K562 (cell line): Measurements from ENCODE around the gene PPP1R13L. TPM values are rescaled to one million over a fixed set of nuclear protein-coding genes. Genes with fewer than 3 reads are reported as not detected.
"Not testable (repeated sequence)": the region's sequence is repeated elsewhere in the genome, so short reads cannot be mapped to it uniquely, and the experiment has no call there.

Experiments used
- ATAC-seq: fragments of 200-7000 bp; cut with Tn5 transposase; 3 replicates; pipeline ENCODE4 v1.9.1; 2020; ENCODE audit warnings: moderate library complexity
- BruUV-seq: library from RNA; stranded (reverse); fragments of 400-500 nt; replicated peaks from 2 replicates; lab custom pipeline; 2021; lab: Mats Ljungman, UMichigan
- CTCF ChIA-PET: fragments of 300-600 bp; formaldehyde crosslinking; extraction: SDS; loops from one replicate; lab custom pipeline; 2021; ENCODE audit warnings: low intra/inter-chr PET ratio; lab: Yijun Ruan, JAX
- POLR2A ChIA-PET: fragments of 300-600, 350-650 bp; sonication (Branson Sonifier 250); formaldehyde crosslinking; extraction: SDS; loops from one replicate; lab custom pipeline; 2021; ENCODE audit warnings: antibody characterized with exemption, inconsistent platforms; lab: Yijun Ruan, JAX
- DNase-seq, 4 experiments: peaks; one replicate each; pipeline versions ENCODE4 v3.0.0 to v3.0.0-alpha.2; 2011 to 2018; ENCODE audit warnings: low spot score in 3 of 4, mixed read lengths in 3 of 4; ENCODE audit errors: extremely low read depth in 1 of 4
- FAIRE-seq: peaks from 2 replicates; lab custom pipeline; 2011; peaks lifted over from hg19 to GRCh38; lab: Jason Lieb, UNC
- H2AFZ ChIP-seq: 2 replicates; pipeline ENCODE4 v1.6.0; 2011; ENCODE audit warnings: low read depth, low read length, control low read depth, inconsistent platforms
- H3K27ac ChIP-seq: fragments of 200-600 bp; 3 replicates; pipeline ENCODE4 v1.8.0; 2011; ENCODE audit warnings: low read depth, mild to moderate bottlenecking, control low read depth, inconsistent platforms, low read length, moderate library complexity, mixed read lengths; ENCODE audit errors: extremely low read depth
- H3K27me3 ChIP-seq, 2 experiments: fragments of 300-600 bp in 1 of 2; 2 replicates in 1 of 2; 3 replicates in 1 of 2; pipeline versions ENCODE4 v1.6.0 to v1.8.0; 2011; ENCODE audit warnings: inconsistent platforms in 2 of 2, low read length in 2 of 2, mild to moderate bottlenecking in 1 of 2, mixed read lengths in 1 of 2, moderate library complexity in 1 of 2; ENCODE audit not compliant: control insufficient read depth in 2 of 2, insufficient read depth in 2 of 2
- H3K36me3 ChIP-seq: fragments of 300-600 bp; 3 replicates; pipeline ENCODE4 v1.8.0; 2011; ENCODE audit warnings: mild to moderate bottlenecking, low read length, inconsistent platforms; ENCODE audit not compliant: control insufficient read depth, insufficient read depth
- H3K4me1 ChIP-seq, 2 experiments: fragments of 200-600 bp in 1 of 2; replicated peaks in 1 of 2; 2 replicates in 1 of 2; 3 replicates in 1 of 2; pipeline versions ENCODE4 v1.5.1 to v1.8.0; 2011; ENCODE audit warnings: inconsistent platforms in 2 of 2, low read length in 2 of 2, mild to moderate bottlenecking in 1 of 2, mixed read lengths in 1 of 2, moderate library complexity in 1 of 2; ENCODE audit not compliant: control insufficient read depth in 2 of 2, insufficient read depth in 2 of 2
- H3K4me2 ChIP-seq: 2 replicates; pipeline ENCODE4 v1.6.1; 2011; ENCODE audit warnings: low read length, control low read depth, inconsistent platforms, mixed read lengths; ENCODE audit not compliant: insufficient read depth
- H3K4me3 ChIP-seq: fragments of 200-600 bp; sonication (generic), shearing (Covaris generic); 2 replicates; pipeline ENCODE4 v1.5.1; 2016; ENCODE audit warnings: control low read depth, inconsistent platforms
- H3K79me2 ChIP-seq: fragments of 200-600 bp; 3 replicates; pipeline ENCODE4 v1.8.0; 2011; ENCODE audit warnings: low read length, inconsistent platforms; ENCODE audit not compliant: control insufficient read depth, insufficient read depth
- H3K9ac ChIP-seq, 2 experiments: 2 replicates each; pipeline versions ENCODE4 v1.6.0 to v1.6.1; 2011; ENCODE audit warnings: low read depth in 2 of 2, low read length in 2 of 2, control low read depth in 1 of 2, inconsistent platforms in 1 of 2, mild to moderate bottlenecking in 1 of 2, mixed read lengths in 1 of 2; ENCODE audit not compliant: insufficient read depth in 1 of 2
- H3K9me1 ChIP-seq: one replicate; pipeline ENCODE4 v1.6.0; 2011; ENCODE audit warnings: inconsistent platforms, mild to moderate bottlenecking, low read length, moderate library complexity; ENCODE audit not compliant: control insufficient read depth, insufficient read depth
- H3K9me3 ChIP-seq: replicated peaks from 2 replicates; pipeline ENCODE4 v1.5.1; 2011; ENCODE audit warnings: low read depth, low read length, inconsistent platforms; ENCODE audit not compliant: control insufficient read depth, insufficient read depth
- H4K20me1 ChIP-seq: replicated peaks from 2 replicates; pipeline ENCODE4 v1.6.1; 2011; ENCODE audit warnings: low read length, inconsistent platforms, mixed read lengths; ENCODE audit not compliant: control insufficient read depth, insufficient read depth
- DMBX1 ChIP-seq: fragments of 250-450 bp; sonication (Bioruptor Pico); IDR thresholded peaks from 2 replicates; pipeline ENCODE4 v1.8.0; 2022; ENCODE audit warnings: inconsistent platforms, mild to moderate bottlenecking, moderate library complexity, borderline replicate concordance
- GTF2E2 ChIP-seq: fragments of 200-800 bp; sonication (Bioruptor generic); IDR thresholded peaks from 2 replicates; pipeline ENCODE4 v1.6.1; 2016; ENCODE audit warnings: missing genetic modification characterization, missing compliant biosample characterization
- NR4A1 ChIP-seq, 2 experiments: fragments of 250-450 bp in 1 of 2; fragments of 450-650 bp in 1 of 2; sonication (Bioruptor Pico) in 1 of 2; IDR thresholded peaks; 2 replicates each; pipeline versions ENCODE4 v1.4.0 to v1.6.1; 2016 to 2020; ENCODE audit warnings: mild to moderate bottlenecking in 2 of 2, missing compliant biosample characterization in 1 of 2, missing genetic modification characterization in 1 of 2, moderate library complexity in 1 of 2
- PHF20 ChIP-seq: fragments of 450-650 bp; IDR thresholded peaks from 2 replicates; pipeline ENCODE4 v1.6.1; 2018; ENCODE audit not compliant: partially characterized antibody
- POLR2G ChIP-seq: fragments of 200-400 bp; formaldehyde crosslinking; IDR thresholded peaks from 2 replicates; pipeline ENCODE4 v1.6.1; 2017; ENCODE audit warnings: low read depth, mild to moderate bottlenecking, antibody characterized with exemption, low read length, moderate library complexity
- POU5F1 ChIP-seq: fragments of 150-350 bp; IDR thresholded peaks from 2 replicates; pipeline ENCODE4 v1.6.1; 2014; ENCODE audit warnings: borderline replicate concordance, low read length, low read depth, mild to moderate bottlenecking; ENCODE audit not compliant: partially characterized antibody
- PTRF ChIP-seq: fragments of 450-650 bp; IDR thresholded peaks from 2 replicates; pipeline ENCODE4 v1.6.1; 2016; ENCODE audit warnings: mild to moderate bottlenecking, missing genetic modification characterization, missing compliant biosample characterization
- SMAD4 ChIP-seq: fragments of 250-450 bp; sonication (Bioruptor Pico); conservative IDR thresholded peaks from 2 replicates; pipeline ENCODE4 v1.8.0; 2021; ENCODE audit warnings: inconsistent platforms, mild to moderate bottlenecking, moderate library complexity
- ZNF384 ChIP-seq: IDR thresholded peaks from 2 replicates; pipeline ENCODE4 v1.6.1; 2012; ENCODE audit warnings: low read depth, low read length, improper control_type of control experiment
- WGBS: fragments of 100-300 bp; shearing (Covaris generic); methylation state at CpG from one replicate; pipeline ENCODE4 v1.1.6; 2016; ENCODE audit warnings: low coverage, mixed read lengths; ENCODE audit not compliant: insufficient coverage; ENCODE audit errors: missing lambda C conversion rate; 5-methylcytosine and 5-hydroxymethylcytosine counted together
- in situ Hi-C: fragments of 300-500 bp; cut with MboI; formaldehyde crosslinking; loops from 4 replicates; pipeline ENCODE4 v1.15.0; 2018; ENCODE audit warnings: inconsistent platforms, mixed read lengths
- intact Hi-C: fragments of 100-400 bp; cut with micrococcal nuclease; formaldehyde crosslinking; loops from 2 replicates; pipeline ENCODE4 v1.14.2; 2022
- polyA plus RNA-seq, 8 experiments: library from polyadenylated mRNA; depleted of rRNA in 4 of 8; stranded (reverse) in 5 of 8; unstranded in 3 of 8; fragments of >200 nt; fragmentation: Nextera tagmentation in 2 of 8; fragmentation: Illumina TruSeq in 1 of 8; extraction: Ambion mirVana in 2 of 8; extraction: Trizol in 1 of 8; gene quantifications; 2 replicates each; pipeline versions ENCODE4 v1.2.1 to v1.2.3, GENCODE V29; 2011 to 2014; ENCODE audit warnings: inconsistent platforms in 1 of 8, missing spikeins in 1 of 8
- total RNA-seq, 7 experiments: library from RNA; depleted of rRNA in 6 of 7; stranded (reverse); fragments of >200 nt in 6 of 7; fragmentation: Illumina TruSeq in 2 of 7; extraction: Trizol in 2 of 7; gene quantifications; 2 replicates each; pipeline versions ENCODE4 v1.2.1 to v1.2.3, GENCODE V29; 2011 to 2021; ENCODE audit warnings: low replicate concordance in 1 of 7
- TF ChIP-seq, protein P1 (sequence below): fragments of 450-650 bp; conservative IDR thresholded peaks from 2 replicates; pipeline ENCODE4 v1.6.1; 2016; ENCODE audit warnings: missing genetic modification characterization, low read depth, mild to moderate bottlenecking, control low read depth, missing compliant biosample characterization
- TF ChIP-seq, protein P2 (sequence below), 3 experiments: fragments of 200-800 bp in 1 of 3; sonication (Bioruptor generic) in 1 of 3; sonication (generic) in 1 of 3; formaldehyde crosslinking in 1 of 3; IDR thresholded peaks; 2 replicates each; pipeline versions ENCODE4 v1.6.1 to v1.8.0; 2016 to 2022; ENCODE audit warnings: mild to moderate bottlenecking in 2 of 3, missing compliant biosample characterization in 2 of 3, missing genetic modification characterization in 2 of 3, missing genetic modification reagents in 1 of 3

PPP1R13L gene
- total and polyA plus RNA-seq, 9 of the 15 experiments (the other 6 are each of a cell fraction or from before 2014, with no cell fraction given) = 0.32 to 6.7 (median 2.0) TPM

DNA sequence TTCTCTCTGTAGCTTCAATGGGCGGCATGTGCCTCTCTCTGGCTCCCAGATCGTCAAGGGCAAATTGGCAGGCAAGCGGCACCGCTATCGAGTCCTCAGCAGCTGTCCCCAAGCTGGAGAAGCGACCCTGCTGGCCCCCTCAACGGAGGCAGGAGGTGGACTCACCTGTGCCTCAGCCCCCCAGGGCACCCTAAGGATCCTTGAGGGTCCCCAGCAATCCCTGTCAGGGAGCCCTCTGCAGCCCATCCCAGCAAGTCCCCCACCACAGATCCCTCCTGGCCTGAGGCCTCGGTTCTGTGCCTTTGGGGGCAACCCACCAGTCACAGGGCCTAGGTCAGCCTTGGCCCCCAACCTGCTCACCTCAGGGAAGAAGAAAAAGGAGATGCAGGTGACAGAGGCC lies 3.3 kb upstream of the PPP1R13L start:
- H3K9me3 ChIP-seq = no peaks in the 10 kb centered on the region
- in situ Hi-C loops = no loop called here
- H2AFZ ChIP-seq = no peak overlapping the region
- H3K79me2 ChIP-seq = peaks cover 42% of the 10 kb centered on the region
- CTCF ChIA-PET = no interaction called here
- H3K36me3 ChIP-seq = peaks cover 33% of the 10 kb centered on the region; the same call in 2 of the 3 replicates
- no peak overlapping the region for H3K4me3 ChIP-seq
- no peak overlapping the region for H3K4me2 ChIP-seq
- DNase-seq (no peak), FAIRE-seq (no peak)
- POLR2A ChIA-PET = interaction anchor here (0.8 to 1.7 kb wide), 2 partner anchors 16 to 20 kb away, joined by 3 to 8 read pairs; partner anchors contain the start of gene ERCC1
- no peak overlapping the region for H3K27ac ChIP-seq
- no peaks in the 10 kb centered on the region for H3K9me1 ChIP-seq
- H3K9ac ChIP-seq = peak overlapping the region in 1 of 2 experiments; percentile 86; a peak in 2 of 4 replicates
- H4K20me1 ChIP-seq = no peaks in the 10 kb centered on the region
- 90% methylated on average over 7 of the region's 8 CpGs for WGBS
- peaks cover 16 to 51% of the 10 kb centered on the region in 2 experiments; a peak in 4 of 5 replicates for H3K4me1 ChIP-seq
- TF ChIP-seq PHF20 (no peak), GTF2E2 (tag) (no peak), POU5F1 (no peak), POLR2G (peak; percentile 54), ZNF384 (no peak)
- TF ChIP-seq, all 486 proteins: peak for 1
- no TSS peak for BruUV-seq
- intact Hi-C loops = no loop called here
- no peak for ATAC-seq
- H3K27me3 ChIP-seq = no peaks in the 10 kb centered on the region

DNA sequence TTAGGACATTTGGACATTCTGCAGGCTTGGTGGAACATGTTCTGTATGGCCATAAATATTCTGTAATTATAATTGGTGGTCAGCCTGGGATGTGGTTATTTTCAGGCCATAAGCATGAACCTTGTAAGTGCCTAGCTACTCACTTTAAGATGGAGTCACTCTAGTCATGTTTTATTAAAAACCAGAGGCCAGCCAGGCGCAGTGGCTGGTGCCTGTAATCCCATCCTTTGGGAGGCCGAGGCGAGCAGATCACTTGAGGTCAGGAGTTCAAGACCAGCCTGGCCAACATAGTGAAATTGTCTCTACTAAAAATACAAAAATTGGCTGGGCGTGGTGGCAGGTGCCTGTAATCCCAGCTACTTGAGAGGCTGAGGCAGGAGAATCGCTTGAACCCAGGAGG lies 2.7 kb upstream of the PPP1R13L start:
- Histone ChIP-seq H3K27ac (peak overlapping the region; percentile 98; the same call in 1 of the 3 replicates), H3K79me2 (peaks cover 47% of the 10 kb centered on the region), H3K4me1 (peaks cover 21 to 55% of the 10 kb centered on the region in 2 experiments; a peak in 4 of 5 replicates), H3K4me2 (peak overlapping the region; percentile 91), H3K9ac (peak overlapping the region; percentile 86 to 97; a peak in 3 of 4 replicates), H3K4me3 (peak overlapping the region; percentile 78), H3K36me3 (peaks cover 28% of the 10 kb centered on the region; the same call in 2 of the 3 replicates)
- intact Hi-C loops; in situ Hi-C loops; DNase-seq; CTCF ChIA-PET; ATAC-seq; FAIRE-seq; H2AFZ ChIP-seq; H3K27me3 ChIP-seq; BruUV-seq; H3K9me3 ChIP-seq; H4K20me1 ChIP-seq; H3K9me1 ChIP-seq; TF ChIP-seq NR4A1 (CRISPR knock-in tag; IDR thresholded peaks at IDR 0.05): not testable (repeated sequence)
- POLR2A ChIA-PET = interaction anchor here (0.6 to 1.7 kb wide), 4 partner anchors 12 to 68 kb away, joined by 3 to 8 read pairs (median 4); partner anchors contain the start of gene ERCC1
- 40% methylated on average over 5 of the region's 5 CpGs for WGBS
- TF ChIP-seq DMBX1 (peak; percentile 83), SMAD4 (CRISPR knock-in tag) (0 out of 2 replicates have a peak, but pooled peaks have one; percentile 34), NR4A1 (tag; IDR thresholded peaks at IDR 0.05) (peak; percentile 55; the same call in 1 of the 2 replicates), PTRF (tag) (peak; percentile 60; the same call in 1 of the 2 replicates)
- TF ChIP-seq, protein P1, sequence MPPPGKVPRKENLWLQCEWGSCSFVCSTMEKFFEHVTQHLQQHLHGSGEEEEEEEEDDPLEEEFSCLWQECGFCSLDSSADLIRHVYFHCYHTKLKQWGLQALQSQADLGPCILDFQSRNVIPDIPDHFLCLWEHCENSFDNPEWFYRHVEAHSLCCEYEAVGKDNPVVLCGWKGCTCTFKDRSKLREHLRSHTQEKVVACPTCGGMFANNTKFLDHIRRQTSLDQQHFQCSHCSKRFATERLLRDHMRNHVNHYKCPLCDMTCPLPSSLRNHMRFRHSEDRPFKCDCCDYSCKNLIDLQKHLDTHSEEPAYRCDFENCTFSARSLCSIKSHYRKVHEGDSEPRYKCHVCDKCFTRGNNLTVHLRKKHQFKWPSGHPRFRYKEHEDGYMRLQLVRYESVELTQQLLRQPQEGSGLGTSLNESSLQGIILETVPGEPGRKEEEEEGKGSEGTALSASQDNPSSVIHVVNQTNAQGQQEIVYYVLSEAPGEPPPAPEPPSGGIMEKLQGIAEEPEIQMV (tag) = 0 out of 2 replicates have a peak, but pooled peaks have one; percentile 25
- TF ChIP-seq, protein P2, sequence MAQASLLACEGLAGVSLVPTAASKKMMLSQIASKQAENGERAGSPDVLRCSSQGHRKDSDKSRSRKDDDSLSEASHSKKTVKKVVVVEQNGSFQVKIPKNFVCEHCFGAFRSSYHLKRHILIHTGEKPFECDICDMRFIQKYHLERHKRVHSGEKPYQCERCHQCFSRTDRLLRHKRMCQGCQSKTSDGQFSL (CRISPR knock-in tag; IDR thresholded peaks at IDR 0.05) = not testable (repeated sequence)
- TF ChIP-seq, protein P2 (tag; IDR thresholded peaks at IDR 0.05) = peak in 1 of 2 experiments; percentile 50; a peak in 1 of 4 replicates
